Measurements from ENCODE around the gene ACCSL. TPM values are rescaled to one million over a fixed set of nuclear protein-coding genes. Genes with fewer than 3 reads are reported as not detected.

The ACCSL gene
- polyA plus RNA-seq, 3 donors = not detected

DNA sequence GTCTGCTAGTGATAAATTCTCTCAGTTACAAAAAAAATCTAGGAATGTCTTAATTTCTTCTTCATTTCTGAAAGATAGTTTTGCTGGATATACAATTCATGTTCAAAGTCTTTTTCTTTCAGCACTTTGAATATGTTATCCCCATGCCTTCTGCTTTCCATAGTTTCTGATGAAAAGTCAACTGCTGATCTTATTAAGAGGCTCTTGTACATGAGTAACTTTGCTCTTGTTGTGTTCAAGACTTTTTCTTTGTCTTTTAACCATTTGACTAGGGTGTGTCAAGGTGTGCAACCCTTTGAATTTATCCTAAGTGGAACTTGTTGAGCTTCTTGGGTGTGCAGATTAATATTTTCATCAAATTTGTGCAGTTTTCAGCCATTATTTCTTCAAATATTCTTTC is 22.1 kb upstream of the ACCSL start:
- Mint-ChIP-seq H3K27me3 (ENCODE audit: low read depth in 3 of 3) (peaks cover 13 to 24% (median 13%) of the 10 kb centered on the region in 3 donors), H3K27ac (no peak overlapping the region), H3K9me3 (peaks cover 2 to 20% (median 12%) of the 10 kb centered on the region in 7 donors), H3K36me3 (no peaks in the 10 kb centered on the region), H3K4me1 (no peaks in the 10 kb centered on the region), H3K4me3 (no peak overlapping the region)
- intact Hi-C loops (cut with micrococcal nuclease) = no loop called here
- H4K20me1 ChIP-seq (ENCODE audit: insufficient read depth, low read length) = no peaks in the 10 kb centered on the region
- no peak overlapping the region for H3K4me3 ChIP-seq (replicated peaks in 1 of 3; ENCODE audit: low read depth in 2 of 3, low read length in 3 of 3)
- H3K9ac ChIP-seq (ENCODE audit: insufficient read depth, low read length, poor library complexity, severe bottlenecking) = no peak overlapping the region
- no peak overlapping the region for H3K27ac ChIP-seq (ENCODE audit: low read depth in 1 of 2, low read length in 2 of 2)
- no peak for DNase-seq
- H3K79me2 ChIP-seq (ENCODE audit: insufficient read depth, low read length) = no peaks in the 10 kb centered on the region
- H3K4me2 ChIP-seq (replicated peaks; ENCODE audit: extremely low read depth, low read length, poor library complexity, severe bottlenecking) = no peak overlapping the region
- no peaks in the 10 kb centered on the region for H3K9me3 ChIP-seq (replicated peaks in 1 of 2; ENCODE audit: control insufficient read depth in 1 of 2, insufficient read depth in 1 of 2, low read length in 2 of 2)
- H3K27me3 ChIP-seq (ENCODE audit: control insufficient read depth in 2 of 2, insufficient read depth in 2 of 2, low read length in 2 of 2) = no peaks in the 10 kb centered on the region
- H3K36me3 ChIP-seq (replicated peaks in 1 of 2; ENCODE audit: control insufficient read depth in 1 of 2, insufficient read depth in 2 of 2, low read length in 2 of 2) = no peaks in the 10 kb centered on the region
- no peak for TF ChIP-seq CTCF (IDR thresholded peaks at IDR 0.05)
- no peak overlapping the region for H2AFZ ChIP-seq (ENCODE audit: insufficient read depth, low read depth, low read length, poor library complexity, severe bottlenecking)
- H3K4me1 ChIP-seq (ENCODE audit: control insufficient read depth in 1 of 2, insufficient read depth in 2 of 2, low read length in 2 of 2) = no peaks in the 10 kb centered on the region

- peaks cover 12 to 20% (median 16%) of the 10 kb centered on the region in 3 donors for H3K27me3 Mint-ChIP-seq (ENCODE audit: low read depth in 3 of 3)
- peaks cover 0 to 9% (median 5%) of the 10 kb centered on the region in 7 donors for H3K9me3 Mint-ChIP-seq
- Histone ChIP-seq H3K4me2 (replicated peaks; ENCODE audit: extremely low read depth, low read length, poor library complexity, severe bottlenecking) (no peak overlapping the region), H3K4me3 (replicated peaks in 1 of 3; ENCODE audit: low read depth in 2 of 3, low read length in 3 of 3) (no peak overlapping the region), H3K9ac (ENCODE audit: insufficient read depth, low read length, poor library complexity, severe bottlenecking) (no peak overlapping the region), H3K4me1 (ENCODE audit: control insufficient read depth in 1 of 2, insufficient read depth in 2 of 2, low read length in 2 of 2) (no peaks in the 10 kb centered on the region), H3K27ac (ENCODE audit: low read depth in 1 of 2, low read length in 2 of 2) (no peak overlapping the region), H3K36me3 (replicated peaks in 1 of 2; ENCODE audit: control insufficient read depth in 1 of 2, insufficient read depth in 2 of 2, low read length in 2 of 2) (no peaks in the 10 kb centered on the region), H3K9me3 (replicated peaks in 1 of 2; ENCODE audit: control insufficient read depth in 1 of 2, insufficient read depth in 1 of 2, low read length in 2 of 2) (no peaks in the 10 kb centered on the region), H2AFZ (ENCODE audit: insufficient read depth, low read depth, low read length, poor library complexity, severe bottlenecking) (no peak overlapping the region), H3K79me2 (ENCODE audit: insufficient read depth, low read length) (no peaks in the 10 kb centered on the region), H4K20me1 (ENCODE audit: insufficient read depth, low read length) (no peaks in the 10 kb centered on the region), H3K27me3 (ENCODE audit: control insufficient read depth in 2 of 2, insufficient read depth in 2 of 2, low read length in 2 of 2) (no peaks in the 10 kb centered on the region)
- H3K4me1 Mint-ChIP-seq = no peaks in the 10 kb centered on the region
- 100% methylated on average over 1 of the region's 1 CpG for WGBS (ENCODE audit: insufficient coverage)
- H3K27ac Mint-ChIP-seq = no peak overlapping the region
- DNase-seq = no peak
- H3K4me3 Mint-ChIP-seq = no peak overlapping the region
- TF ChIP-seq CTCF (IDR thresholded peaks at IDR 0.05) = no peak
- intact Hi-C loops (cut with micrococcal nuclease) = no loop called here
- H3K36me3 Mint-ChIP-seq = no peaks in the 10 kb centered on the region
Measured at GRCh38 chr11:44028401-44028800, 19.4 kb upstream of the ACCSL start.
